Tibial artery (tissue), 4 donors: ENCODE data around the gene ZNF280B.

Experiments
- DNase-seq, 2 donors: peaks; one replicate each; pipeline ENCODE4 v3.0.0-alpha.2; 2019
- H3K27ac ChIP-seq, 2 donors: fragments of 200-600 bp; sonication (generic) in 1 of 2; 1 replicate in 1 of 2; 2 replicates in 1 of 2; pipeline ENCODE4 v1.5.1; 2018 to 2019; ENCODE audit warnings: mild to moderate bottlenecking in 1 of 2
- H3K27me3 ChIP-seq, 2 donors: fragments of 200-600 bp; sonication (generic) in 1 of 2; one replicate each; pipeline versions ENCODE4 v1.5.1 to v1.6.0; 2016 to 2019
- H3K36me3 ChIP-seq, 3 donors: fragments of 200-600 bp; sonication (generic) in 2 of 3; one replicate each; pipeline ENCODE4 v1.5.1; 2016 to 2019; ENCODE audit warnings: mild to moderate bottlenecking in 2 of 3
- H3K4me1 ChIP-seq, 4 donors: fragments of 200-600 bp; sonication (generic) in 2 of 4; 1 replicate in 3 of 4; 2 replicates in 1 of 4; pipeline ENCODE4 v1.5.1; 2016 to 2019
- H3K4me3 ChIP-seq, 2 donors: fragments of 200-600 bp; sonication (generic) in 1 of 2; 1 replicate in 1 of 2; 2 replicates in 1 of 2; pipeline ENCODE4 v1.5.1; 2018 to 2019; ENCODE audit warnings: mild to moderate bottlenecking in 2 of 2
- H3K9me3 ChIP-seq, 3 donors: fragments of 200-600 bp; sonication (generic) in 1 of 3; one replicate each; pipeline ENCODE4 v1.5.1; 2016 to 2019
- CTCF ChIP-seq, 2 experiments: fragments of 200-600 bp in 1 of 2; fragments of 450-650 bp in 1 of 2; IDR thresholded peaks; one replicate each; pipeline ENCODE4 v1.5.1; 2017 to 2019; ENCODE audit warnings: antibody characterized with exemption in 2 of 2, mild to moderate bottlenecking in 1 of 2, moderate library complexity in 1 of 2
- intact Hi-C: fragments of 100-400 bp; cut with DNase I; formaldehyde crosslinking; loops from one replicate; pipeline ENCODE4 v1.15.0; 2023; ENCODE audit warnings: low total_unique reads

Gene ZNF280B

GRCh38 chr22:22487869-22488597 is 20.5 kb downstream of the ZNF280B start:
- Histone ChIP-seq H3K4me1 (no peaks in the 10 kb centered on the region), H3K27ac (no peak overlapping the region), H3K36me3 (no peaks in the 10 kb centered on the region), H3K9me3 (no peaks in the 10 kb centered on the region), H3K4me3 (no peak overlapping the region), H3K27me3 (no peaks in the 10 kb centered on the region)
- no peak for TF ChIP-seq CTCF (IDR thresholded peaks at IDR 0.05)
- no peak for DNase-seq
- intact Hi-C loops = no loop called here

- DNase-seq = no peak
- H3K4me1 ChIP-seq = no peaks in the 10 kb centered on the region
- no peaks in the 10 kb centered on the region for H3K36me3 ChIP-seq
- intact Hi-C loops = no loop called here
- H3K27me3 ChIP-seq = no peaks in the 10 kb centered on the region
- no peak overlapping the region for H3K4me3 ChIP-seq
- H3K27ac ChIP-seq = no peak overlapping the region
- TF ChIP-seq CTCF (IDR thresholded peaks at IDR 0.05) = no peak
- no peaks in the 10 kb centered on the region for H3K9me3 ChIP-seq
Observed at GRCh38 chr22:22487059-22487458, 21.5 kb downstream of the ZNF280B start.

GRCh38 chr22:22486132-22486899 is 22.2 kb downstream of the ZNF280B start:
- no peaks in the 10 kb centered on the region for H3K9me3 ChIP-seq
- no peak overlapping the region for H3K27ac ChIP-seq
- no peak for DNase-seq
- intact Hi-C loops = no loop called here
- no peak overlapping the region for H3K4me3 ChIP-seq
- no peaks in the 10 kb centered on the region for H3K4me1 ChIP-seq
- H3K36me3 ChIP-seq = no peaks in the 10 kb centered on the region
- H3K27me3 ChIP-seq = no peaks in the 10 kb centered on the region
- TF ChIP-seq CTCF (IDR thresholded peaks at IDR 0.05) = no peak

GRCh38 chr22:22485524-22485923 is 23.0 kb downstream of the ZNF280B start:
- no peaks in the 10 kb centered on the region for H3K36me3 ChIP-seq
- no peak for DNase-seq
- no peaks in the 10 kb centered on the region for H3K4me1 ChIP-seq
- no peak overlapping the region for H3K27ac ChIP-seq
- H3K4me3 ChIP-seq = no peak overlapping the region
- no peak for TF ChIP-seq CTCF (IDR thresholded peaks at IDR 0.05)
- no peaks in the 10 kb centered on the region for H3K27me3 ChIP-seq
- intact Hi-C loops = no loop called here
- H3K9me3 ChIP-seq = no peaks in the 10 kb centered on the region

GRCh38 chr22:22484023-22484422 is 24.5 kb downstream of the ZNF280B start:
- Histone ChIP-seq H3K4me1 (no peaks in the 10 kb centered on the region), H3K9me3 (no peaks in the 10 kb centered on the region), H3K4me3 (no peak overlapping the region), H3K27ac (no peak overlapping the region), H3K36me3 (no peaks in the 10 kb centered on the region), H3K27me3 (no peaks in the 10 kb centered on the region)
- TF ChIP-seq CTCF (IDR thresholded peaks at IDR 0.05) = no peak
- intact Hi-C loops = no loop called here
- no peak for DNase-seq
